IPS DF 4.7 (cell line): ENCODE results near the gene STYXL2.

Source experiments
- DNase-seq: peaks from one replicate; pipeline ENCODE4 v3.0.0-alpha.2; 2013; ENCODE audit warnings: low spot score; ENCODE audit errors: extremely low read depth

STYXL2 gene

GRCh38 chr1:167132301-167133010 lies 38.6 kb downstream of the STYXL2 start:
- no peak for DNase-seq

- no peak for DNase-seq
Observed at GRCh38 chr1:167135281-167135840, 41.5 kb downstream of the STYXL2 start.

- DNase-seq = no peak
Observed at GRCh38 chr1:167136191-167136614, 42.3 kb downstream of the STYXL2 start.

- no peak for DNase-seq
Observed at GRCh38 chr1:167136806-167137205, 42.9 kb downstream of the STYXL2 start.

- DNase-seq = no peak
Observed at GRCh38 chr1:167137332-167137781, 43.5 kb downstream of the STYXL2 start.

- DNase-seq = no peak
Observed at GRCh38 chr1:167137793-167138510, 44.1 kb downstream of the STYXL2 start.

GRCh38 chr1:167138703-167139102 lies 44.8 kb downstream of the STYXL2 start:
- DNase-seq = no peak

GRCh38 chr1:167141963-167142362 lies 48.1 kb downstream of the STYXL2 start:
- no peak for DNase-seq
